Measurements from ENCODE around the gene AIFM3.

AIFM3 gene

DNA sequence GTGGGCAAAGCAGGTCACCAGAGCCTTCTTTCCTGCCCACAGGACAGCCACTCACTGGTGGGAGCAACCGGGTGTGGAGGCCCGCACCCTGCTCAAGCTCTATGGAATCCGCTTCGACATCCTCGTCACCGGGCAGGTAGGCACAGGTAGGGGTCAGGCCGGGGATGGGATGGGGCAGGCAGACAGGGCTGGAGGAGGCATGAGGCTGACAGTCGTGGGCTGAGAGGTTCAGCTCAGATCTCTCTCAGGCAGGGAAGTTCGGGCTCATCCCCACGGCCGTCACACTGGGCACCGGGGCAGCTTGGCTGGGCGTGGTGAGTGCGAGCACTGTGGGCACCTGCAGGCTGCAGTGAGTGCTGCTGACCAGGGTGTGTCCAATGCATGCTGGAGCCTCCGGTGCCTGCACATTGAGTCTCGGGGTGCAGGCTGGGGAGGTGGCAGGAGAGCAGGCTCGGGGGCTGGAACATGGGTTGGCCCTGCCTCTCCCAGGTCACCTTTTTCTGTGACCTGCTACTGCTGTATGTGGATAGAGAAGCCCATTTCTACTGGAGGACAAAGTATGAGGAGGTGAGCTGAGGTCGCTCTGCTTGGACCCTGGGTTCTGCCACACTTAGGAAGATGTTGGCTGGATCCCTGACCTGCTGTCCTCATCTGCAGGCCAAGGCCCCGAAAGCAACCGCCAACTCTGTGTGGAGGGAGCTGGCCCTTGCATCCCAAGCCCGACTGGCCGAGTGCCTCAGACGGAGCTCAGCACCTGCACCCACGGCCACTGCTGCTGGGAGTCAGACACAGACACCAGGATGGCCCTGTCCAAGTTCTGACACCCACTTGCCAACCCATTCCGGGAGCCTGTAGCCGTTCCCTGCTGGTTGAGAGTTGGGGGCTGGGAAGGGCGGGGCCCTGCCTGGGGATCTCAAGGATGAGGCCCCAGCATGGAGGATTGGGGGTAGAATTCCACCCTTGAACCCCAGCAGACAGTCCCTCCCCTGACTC is 59.0 kb downstream of the AIFM3 start:
- no peaks in the 10 kb centered on the region for H3K27me3 ChIP-seq (ENCODE audit: control insufficient read depth, insufficient read depth, low read length)
- no peaks in the 10 kb centered on the region for H3K36me3 ChIP-seq (ENCODE audit: control insufficient read depth, insufficient read depth, low read length)
- no peaks in the 10 kb centered on the region for H3K4me1 ChIP-seq
- no peak overlapping the region for H3K4me3 ChIP-seq (ENCODE audit: low read depth, low read length)
- no peak overlapping the region for H3K9ac ChIP-seq
- H2AFZ ChIP-seq: no peak overlapping the region
- TF ChIP-seq, protein P1, sequence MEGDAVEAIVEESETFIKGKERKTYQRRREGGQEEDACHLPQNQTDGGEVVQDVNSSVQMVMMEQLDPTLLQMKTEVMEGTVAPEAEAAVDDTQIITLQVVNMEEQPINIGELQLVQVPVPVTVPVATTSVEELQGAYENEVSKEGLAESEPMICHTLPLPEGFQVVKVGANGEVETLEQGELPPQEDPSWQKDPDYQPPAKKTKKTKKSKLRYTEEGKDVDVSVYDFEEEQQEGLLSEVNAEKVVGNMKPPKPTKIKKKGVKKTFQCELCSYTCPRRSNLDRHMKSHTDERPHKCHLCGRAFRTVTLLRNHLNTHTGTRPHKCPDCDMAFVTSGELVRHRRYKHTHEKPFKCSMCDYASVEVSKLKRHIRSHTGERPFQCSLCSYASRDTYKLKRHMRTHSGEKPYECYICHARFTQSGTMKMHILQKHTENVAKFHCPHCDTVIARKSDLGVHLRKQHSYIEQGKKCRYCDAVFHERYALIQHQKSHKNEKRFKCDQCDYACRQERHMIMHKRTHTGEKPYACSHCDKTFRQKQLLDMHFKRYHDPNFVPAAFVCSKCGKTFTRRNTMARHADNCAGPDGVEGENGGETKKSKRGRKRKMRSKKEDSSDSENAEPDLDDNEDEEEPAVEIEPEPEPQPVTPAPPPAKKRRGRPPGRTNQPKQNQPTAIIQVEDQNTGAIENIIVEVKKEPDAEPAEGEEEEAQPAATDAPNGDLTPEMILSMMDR (IDR thresholded peaks at IDR 0.05): no peak
- H3K4me2 ChIP-seq (ENCODE audit: low read length): no peak overlapping the region
- H3K79me2 ChIP-seq: no peaks in the 10 kb centered on the region
- H3K27ac ChIP-seq: no peak overlapping the region
- no peaks in the 10 kb centered on the region for H3K9me3 ChIP-seq (ENCODE audit: control insufficient read depth, low read length)

DNA sequence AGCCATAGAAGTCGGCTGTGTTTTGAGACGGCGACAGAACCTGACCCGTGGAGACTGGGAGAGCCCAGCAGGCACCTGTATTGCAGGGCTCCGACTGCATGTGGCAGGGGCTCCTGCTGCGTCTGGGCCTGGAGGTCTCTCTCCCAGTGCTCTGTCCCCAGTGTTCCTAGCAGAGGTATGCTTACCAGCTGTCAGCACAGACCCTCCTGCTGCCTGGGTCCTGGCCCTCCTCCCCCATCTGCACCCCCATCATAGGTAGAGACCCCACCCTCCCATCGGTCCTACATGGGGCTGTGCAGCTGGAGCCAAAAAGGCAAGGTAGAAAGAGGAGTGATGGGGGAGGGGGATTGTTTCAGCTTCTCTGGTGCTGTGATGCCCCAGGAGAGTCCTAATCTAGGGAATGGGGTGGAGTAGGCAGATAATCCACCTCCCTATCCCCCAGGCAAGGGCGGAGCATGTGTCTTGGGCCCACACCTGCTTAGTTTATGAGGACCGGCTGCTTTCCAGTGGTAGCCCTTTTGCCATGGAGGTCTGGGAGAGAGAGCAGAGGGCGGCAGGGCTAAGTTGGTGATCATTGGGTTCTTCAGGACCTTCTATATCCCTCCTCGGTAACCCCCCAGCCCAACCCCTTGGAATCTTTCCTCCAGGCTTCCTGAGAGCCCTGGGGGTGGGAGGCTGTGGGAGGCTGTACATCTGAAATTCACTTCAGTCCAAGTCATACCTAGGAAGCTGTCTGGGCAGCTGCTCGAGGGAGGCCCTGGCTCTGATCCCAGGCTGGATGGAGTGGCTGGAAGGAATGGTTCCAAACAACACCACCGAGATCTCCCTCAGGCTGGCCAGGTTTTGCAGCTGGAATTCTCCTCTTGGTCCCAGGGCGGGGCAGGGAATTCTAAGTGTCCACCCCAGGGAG is 60.0 kb downstream of the AIFM3 start:
- Histone ChIP-seq H3K4me2 (ENCODE audit: low read length) (no peak overlapping the region), H3K4me1 (no peaks in the 10 kb centered on the region), H3K79me2 (no peaks in the 10 kb centered on the region), H3K9ac (no peak overlapping the region), H3K36me3 (ENCODE audit: control insufficient read depth, insufficient read depth, low read length) (no peaks in the 10 kb centered on the region), H3K27ac (no peak overlapping the region), H3K9me3 (ENCODE audit: control insufficient read depth, low read length) (no peaks in the 10 kb centered on the region), H3K27me3 (ENCODE audit: control insufficient read depth, insufficient read depth, low read length) (peaks cover 3% of the 10 kb centered on the region), H2AFZ (no peak overlapping the region), H3K4me3 (ENCODE audit: low read depth, low read length) (no peak overlapping the region)
- TF ChIP-seq, protein P1 (IDR thresholded peaks at IDR 0.05): no peak

DNA sequence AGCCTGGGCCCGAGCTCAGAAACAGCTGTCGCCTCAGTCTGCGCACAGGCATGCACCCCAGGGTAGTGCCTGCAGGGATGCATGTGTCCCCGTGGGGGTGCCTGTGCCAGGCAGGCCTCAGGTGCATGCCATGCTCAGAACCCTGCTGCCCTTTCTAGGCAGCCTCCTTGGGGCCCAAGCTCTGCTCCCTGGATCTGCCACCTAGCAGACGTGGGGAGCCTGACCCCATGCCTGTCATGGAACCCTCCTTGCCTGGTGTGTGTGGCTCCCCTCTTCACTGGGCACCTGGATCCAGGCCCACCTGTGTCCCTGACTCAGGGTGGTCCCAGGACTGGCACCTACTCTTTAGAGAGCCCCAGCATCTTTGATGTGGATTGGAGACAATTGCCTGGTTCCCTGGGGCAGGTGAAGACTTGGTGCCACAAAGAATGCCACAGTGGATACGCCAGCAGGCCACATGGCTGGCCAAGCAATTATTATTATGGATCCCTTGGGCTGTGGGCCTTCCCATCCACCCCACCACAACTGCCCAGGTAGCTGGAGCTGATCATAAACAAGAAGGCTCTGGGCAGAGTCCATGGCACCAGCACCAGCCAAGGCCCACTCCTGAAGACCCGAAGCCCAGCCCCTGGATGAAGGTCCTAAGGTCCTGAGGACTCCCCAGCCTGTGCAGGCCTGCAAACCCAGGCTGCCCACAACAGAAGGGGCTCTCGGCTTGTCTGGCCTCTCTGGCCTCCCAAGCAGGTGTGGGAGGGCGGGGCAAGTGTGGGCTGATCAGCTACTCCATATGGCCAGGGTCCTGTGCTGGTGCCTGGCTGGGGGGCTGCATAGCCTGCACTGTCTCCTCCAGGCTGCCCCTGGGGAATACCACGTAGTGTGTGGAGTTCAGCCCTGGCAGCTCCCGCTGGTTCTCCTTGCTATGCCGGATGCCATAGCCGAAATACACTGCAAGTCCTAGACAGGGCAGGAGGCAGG is 61.5 kb downstream of the AIFM3 start:
- Histone ChIP-seq H3K36me3 (ENCODE audit: control insufficient read depth, insufficient read depth, low read length) (no peaks in the 10 kb centered on the region), H3K4me1 (no peaks in the 10 kb centered on the region), H3K27ac (no peak overlapping the region), H3K9ac (no peak overlapping the region), H3K4me3 (ENCODE audit: low read depth, low read length) (no peak overlapping the region), H3K4me2 (ENCODE audit: low read length) (no peak overlapping the region), H3K79me2 (no peaks in the 10 kb centered on the region), H3K27me3 (ENCODE audit: control insufficient read depth, insufficient read depth, low read length) (peaks cover 3% of the 10 kb centered on the region), H3K9me3 (ENCODE audit: control insufficient read depth, low read length) (no peaks in the 10 kb centered on the region), H2AFZ (no peak overlapping the region)
- TF ChIP-seq, protein P1 (IDR thresholded peaks at IDR 0.05): no peak

DNA sequence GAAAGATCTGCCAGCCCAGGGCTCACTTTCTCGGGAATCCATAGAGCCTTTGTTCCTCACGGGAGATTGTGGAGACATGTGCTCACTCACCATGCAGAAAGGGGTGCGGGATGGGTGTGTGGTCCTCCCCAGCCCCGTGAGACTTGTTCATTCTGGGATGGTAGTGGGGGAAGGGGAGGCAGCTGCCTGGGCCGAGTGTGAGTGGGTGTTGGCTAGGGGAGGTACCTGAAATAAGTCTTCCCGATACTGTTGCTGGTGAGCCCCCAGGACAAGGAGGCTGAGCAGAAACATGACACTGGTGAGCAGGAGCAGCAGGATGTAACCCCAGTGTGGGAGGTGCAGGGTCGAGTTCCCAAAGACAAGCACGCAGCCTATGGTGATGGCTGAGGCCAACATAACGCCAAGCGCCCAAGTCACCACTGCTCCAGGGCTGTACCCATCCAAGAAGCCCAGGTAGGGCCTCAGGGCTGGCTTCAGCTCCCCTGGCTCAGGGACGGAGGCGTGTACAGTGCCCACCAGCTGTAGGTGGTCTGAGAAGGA is 62.5 kb downstream of the AIFM3 start:
- H3K9ac ChIP-seq: no peak overlapping the region
- H3K4me1 ChIP-seq: no peaks in the 10 kb centered on the region
- H3K9me3 ChIP-seq (ENCODE audit: control insufficient read depth, low read length): no peaks in the 10 kb centered on the region
- no peaks in the 10 kb centered on the region for H3K79me2 ChIP-seq
- H3K4me2 ChIP-seq (ENCODE audit: low read length): no peak overlapping the region
- no peaks in the 10 kb centered on the region for H3K36me3 ChIP-seq (ENCODE audit: control insufficient read depth, insufficient read depth, low read length)
- TF ChIP-seq, protein P1 (IDR thresholded peaks at IDR 0.05): no peak
- no peak overlapping the region for H2AFZ ChIP-seq
- H3K27me3 ChIP-seq (ENCODE audit: control insufficient read depth, insufficient read depth, low read length): peaks cover 3% of the 10 kb centered on the region
- no peak overlapping the region for H3K4me3 ChIP-seq (ENCODE audit: low read depth, low read length)
- H3K27ac ChIP-seq: no peak overlapping the region
